Stimulated activated CD4-positive, alpha-beta T cell treated with anti-CD3 and anti-CD28 coated beads, TNF-alpha, amount 100 ng/mL, for 24 hours (primary cell): ENCODE results near the gene BACH2.
"Not testable (repeated sequence)": the region's sequence is repeated elsewhere in the genome, so short reads cannot be mapped to it uniquely, and the experiment has no call there.

Source experiments
- DNase-seq, 3 experiments: peaks; one replicate each; pipeline ENCODE4 v3.0.0-alpha.2; 2020; ENCODE audit warnings: low read depth in 3 of 3

The BACH2 gene

DNA sequence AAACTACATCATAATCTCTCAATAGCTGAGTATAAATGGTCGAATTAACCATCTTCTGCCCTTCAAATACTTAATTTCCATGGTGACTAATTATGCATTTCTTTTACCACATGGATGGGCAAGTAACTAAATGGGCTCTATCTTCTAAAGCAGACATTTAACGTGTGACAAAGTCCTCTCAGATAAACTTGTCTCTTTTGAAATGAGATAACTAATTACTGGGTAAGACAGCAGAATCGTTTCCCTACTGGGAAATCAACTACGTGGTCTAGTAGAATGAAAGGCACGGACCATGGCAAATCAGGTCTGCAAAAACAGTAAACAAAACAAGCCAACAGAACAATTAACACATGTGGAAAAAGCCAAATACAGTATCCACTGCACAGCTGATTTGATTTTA is 137.7 kb downstream of the BACH2 start:
- no peak for DNase-seq

DNA sequence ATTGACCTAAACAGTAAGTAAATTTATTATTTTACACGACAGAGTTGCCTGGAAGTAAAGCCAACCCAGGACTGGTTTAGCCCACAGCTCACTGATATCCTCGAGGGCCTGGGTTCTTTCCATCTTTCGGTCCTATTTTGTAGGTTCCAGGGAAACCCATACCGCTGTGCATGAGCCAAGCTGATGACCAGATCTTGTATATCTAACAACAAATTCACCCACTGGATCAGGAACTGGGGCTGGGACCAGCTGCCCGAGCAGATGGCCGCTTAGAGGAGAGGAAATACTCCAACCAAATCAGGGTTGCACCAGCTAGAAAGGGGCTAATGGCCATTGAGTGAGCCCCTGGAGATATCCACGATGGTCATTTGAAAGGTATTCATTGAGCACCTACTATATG is 139.2 kb downstream of the BACH2 start:
- DNase-seq: no peak

DNA sequence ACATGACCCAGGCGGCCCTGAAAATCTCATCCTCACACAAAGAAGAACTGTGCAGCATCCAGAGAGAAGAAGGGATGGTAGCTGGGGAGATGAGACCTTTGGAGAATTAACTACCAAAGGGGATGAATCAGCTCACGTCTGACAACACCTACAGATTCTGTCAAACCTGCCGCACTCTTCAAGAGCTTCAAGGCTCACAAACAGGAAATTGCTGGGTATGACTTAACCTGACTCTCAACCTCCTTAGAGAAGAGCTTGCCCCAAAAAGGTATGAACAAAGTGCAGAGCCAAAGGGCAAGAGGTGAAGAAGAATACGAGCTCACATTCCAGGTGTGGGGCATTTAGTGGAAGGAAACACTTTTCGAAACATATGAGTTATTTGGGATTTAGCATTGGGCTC is 139.8 kb downstream of the BACH2 start:
- peak in 2 of 3 experiments; percentile 31 to 38 for DNase-seq

DNA sequence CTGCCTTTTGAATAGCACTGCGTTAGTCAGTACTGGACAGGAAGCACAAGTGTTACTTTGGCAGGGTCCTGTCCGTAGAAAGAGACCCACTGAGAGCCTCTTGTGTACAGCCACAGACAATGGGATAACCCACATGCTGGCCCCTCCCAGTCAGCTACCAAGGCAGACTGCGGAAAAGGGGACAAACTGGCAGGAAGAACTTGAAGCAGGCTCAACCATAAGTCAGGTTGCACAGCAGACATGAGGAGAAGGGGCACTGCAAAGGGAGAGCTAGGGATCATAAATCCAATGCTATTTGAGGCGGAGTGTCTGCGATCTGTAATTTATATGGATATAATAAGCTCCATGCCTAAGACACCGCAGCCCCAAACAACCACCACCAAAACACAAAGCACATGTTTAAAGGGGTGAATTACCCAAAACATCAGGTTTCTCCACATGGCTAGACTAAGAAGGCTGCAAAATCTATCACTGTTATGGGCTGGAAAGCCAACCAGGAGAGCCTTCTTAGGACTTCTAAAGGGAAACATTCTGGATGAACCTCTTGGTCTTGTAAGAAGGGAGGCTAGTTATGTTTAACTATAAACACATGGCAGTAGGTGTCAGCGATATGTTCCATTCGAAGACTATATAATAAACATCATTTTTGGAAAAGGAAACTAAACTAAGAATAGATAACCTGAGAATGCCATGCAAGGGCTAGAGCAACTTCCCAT is 141.7 kb downstream of the BACH2 start:
- no peak for DNase-seq

DNA sequence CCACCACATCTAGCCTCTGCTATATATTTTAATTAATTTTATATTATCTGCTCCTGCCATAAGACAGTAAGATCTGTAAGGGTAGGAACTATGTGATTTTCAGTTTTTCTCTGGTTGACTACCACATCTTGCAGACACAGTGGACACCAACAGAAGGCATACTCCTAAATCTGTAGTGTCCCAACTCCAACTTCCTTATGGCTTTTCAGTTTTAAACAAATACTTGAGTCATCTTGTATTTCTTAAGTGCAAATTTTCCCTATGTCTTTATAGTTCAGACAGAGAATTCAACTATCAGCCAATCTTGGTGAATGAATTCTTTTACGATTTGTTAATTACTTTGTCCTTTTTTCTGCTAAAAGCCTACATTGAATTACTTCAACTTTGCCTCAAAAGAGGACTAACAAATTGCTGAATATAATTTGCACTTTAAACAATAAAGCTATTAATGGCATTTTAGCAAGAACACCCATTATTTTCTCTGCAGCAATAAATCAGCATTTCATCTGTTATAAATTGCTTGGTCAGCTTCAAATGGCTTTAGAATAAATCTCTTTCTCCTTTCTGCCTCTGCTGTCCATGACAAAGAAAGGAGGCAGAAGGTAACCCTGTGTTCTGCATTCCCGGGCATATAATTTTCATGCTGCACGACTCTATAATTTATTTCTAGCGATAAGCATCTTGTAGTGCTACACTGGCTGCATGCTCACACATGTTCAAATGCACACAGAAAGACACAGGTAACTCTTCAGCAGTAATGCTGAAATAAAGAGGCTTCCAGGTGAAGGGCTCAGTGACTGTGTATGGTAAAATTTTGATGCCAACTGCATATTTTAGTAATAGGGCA is 144.8 kb downstream of the BACH2 start:
- DNase-seq: no peak

DNA sequence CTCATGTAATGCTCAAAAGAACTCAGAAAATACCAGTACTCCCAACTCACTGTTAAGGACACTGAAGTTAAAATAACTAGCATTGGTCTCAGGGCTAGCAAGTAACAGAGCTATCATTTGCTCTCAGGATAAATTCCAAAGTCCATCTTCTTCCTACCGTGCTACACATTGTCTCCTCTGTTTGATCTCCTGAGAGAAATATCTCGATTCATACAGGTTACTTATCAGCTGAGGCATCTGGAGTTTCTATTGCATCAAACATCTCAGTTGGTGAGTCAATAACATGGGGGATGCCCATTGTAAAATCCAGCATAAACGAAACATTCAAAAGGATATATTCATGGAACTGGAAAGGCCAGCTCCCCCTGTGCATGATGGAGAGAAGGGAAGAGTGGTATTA is 147.4 kb downstream of the BACH2 start:
- no peak for DNase-seq

DNA sequence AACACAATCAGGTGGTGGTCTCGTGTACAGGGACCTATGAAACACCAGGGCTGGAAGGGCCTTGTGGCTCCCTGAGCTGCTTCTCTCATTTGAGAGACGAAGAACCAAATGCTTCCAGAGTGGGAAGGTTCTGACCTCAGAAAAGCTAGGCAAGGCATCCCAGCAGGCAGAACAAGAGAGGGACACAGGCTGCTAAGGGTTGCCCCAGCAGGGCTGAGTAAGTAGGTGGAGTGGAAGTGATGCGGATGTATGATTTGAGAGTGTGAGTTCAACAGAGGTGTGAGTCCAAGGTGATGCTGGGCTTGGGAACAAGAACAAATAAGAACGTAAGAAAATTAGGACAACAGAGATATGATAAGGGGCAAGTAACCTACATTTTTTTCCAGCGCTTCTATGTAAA is 147.8 kb downstream of the BACH2 start:
- DNase-seq: no peak

DNA sequence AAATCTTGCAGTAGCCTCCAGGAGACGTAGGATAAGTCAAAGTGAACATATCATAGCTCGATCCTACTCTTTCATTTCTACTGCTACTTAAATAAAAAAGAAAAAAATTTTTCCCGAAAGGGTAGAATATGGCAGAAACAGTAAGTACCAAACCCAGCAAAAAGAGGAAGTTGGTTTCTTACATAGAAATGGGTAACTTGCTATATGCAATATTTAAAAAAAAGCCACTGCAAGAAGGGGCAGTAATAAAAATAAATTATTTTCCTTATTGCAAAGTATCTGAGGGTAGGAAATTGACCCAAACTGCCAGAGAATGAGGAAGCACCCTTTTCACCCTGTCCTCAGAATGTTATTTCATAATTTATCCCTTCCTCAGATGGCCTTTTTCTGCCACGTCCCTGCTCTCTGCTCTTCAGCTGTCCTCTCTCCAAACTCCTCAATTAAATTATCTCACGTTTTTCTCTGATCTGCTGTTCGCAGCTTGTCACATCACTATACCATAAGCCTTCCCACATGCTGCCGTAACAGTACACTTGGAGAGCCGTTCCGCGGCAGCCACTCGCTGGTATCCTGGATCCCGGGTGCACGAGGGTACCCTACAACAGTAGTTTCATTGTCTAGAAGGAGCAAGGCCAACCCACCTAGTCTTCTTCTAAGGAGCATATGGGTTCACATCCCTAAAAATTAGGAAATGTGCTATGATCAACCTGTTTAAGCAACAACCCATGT is 149.6 kb downstream of the BACH2 start:
- DNase-seq: no peak

DNA sequence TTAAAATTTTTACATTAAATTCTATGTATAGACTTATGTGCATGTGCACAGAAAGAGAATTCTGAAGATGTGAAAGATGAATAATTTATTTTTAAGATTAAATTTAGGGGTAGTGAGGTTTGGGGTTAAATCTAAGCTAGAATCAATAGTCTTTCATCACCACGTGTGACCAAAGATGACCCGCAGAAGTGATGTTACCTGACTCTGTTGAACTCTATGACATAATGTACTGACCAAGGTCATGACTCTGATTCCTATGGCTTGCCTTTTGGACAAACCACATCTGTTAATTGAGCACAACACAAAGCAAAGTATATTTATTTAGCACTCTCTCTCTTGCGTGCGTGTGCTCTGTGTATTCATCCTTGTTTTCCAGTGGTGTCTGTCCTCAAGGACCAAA is 150.6 kb downstream of the BACH2 start:
- no peak for DNase-seq

DNA sequence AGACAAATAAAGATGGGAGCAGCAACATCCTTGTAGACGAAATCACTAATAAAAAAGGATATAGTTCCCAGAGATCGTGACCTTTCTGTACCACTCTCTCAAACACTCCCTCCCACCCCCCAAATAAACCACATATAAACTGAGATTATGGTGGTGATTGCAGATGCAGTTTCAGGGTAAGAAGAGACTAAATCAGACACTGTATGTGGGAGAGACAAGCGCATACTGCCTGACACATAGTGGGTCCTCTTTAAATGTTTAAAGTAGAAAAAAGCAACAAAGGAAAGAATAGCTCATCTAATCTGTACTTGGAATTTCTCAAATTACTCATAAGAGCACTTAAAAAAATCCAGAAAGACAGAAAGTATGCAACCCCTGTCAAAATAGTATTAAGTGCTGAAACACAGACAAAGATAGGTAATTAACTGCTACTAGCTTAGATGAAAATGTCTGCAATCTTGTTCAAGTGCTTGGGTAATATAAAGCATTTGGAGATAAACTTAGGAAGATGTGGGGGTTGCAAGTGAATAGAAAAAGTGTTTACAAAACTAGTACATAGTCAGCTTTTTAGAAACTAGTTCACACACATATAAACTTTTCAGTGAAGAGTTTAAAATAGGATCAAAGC is 151.6 kb downstream of the BACH2 start:
- no peak for DNase-seq

DNA sequence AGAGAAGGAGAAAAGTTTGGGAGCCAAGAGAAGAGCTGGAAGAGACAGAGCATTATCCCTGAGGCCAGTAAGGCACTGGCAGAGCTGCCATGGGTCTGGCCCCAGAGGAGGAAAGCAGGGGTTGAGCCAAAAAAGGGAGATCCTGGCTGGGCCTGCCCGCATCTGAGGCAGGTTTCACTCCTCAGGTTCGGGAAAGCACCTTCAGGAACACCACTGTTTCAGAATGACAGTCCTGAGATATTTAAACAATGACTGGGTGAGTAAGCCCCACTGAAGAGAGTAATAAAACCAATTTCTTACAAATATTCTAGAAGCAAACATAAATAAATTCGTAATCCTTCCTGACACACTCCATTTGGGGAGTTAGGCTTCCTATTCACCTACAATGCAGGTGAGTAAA is 152.2 kb downstream of the BACH2 start:
- peak; percentile 22 to 61 (median 37) for DNase-seq

DNA sequence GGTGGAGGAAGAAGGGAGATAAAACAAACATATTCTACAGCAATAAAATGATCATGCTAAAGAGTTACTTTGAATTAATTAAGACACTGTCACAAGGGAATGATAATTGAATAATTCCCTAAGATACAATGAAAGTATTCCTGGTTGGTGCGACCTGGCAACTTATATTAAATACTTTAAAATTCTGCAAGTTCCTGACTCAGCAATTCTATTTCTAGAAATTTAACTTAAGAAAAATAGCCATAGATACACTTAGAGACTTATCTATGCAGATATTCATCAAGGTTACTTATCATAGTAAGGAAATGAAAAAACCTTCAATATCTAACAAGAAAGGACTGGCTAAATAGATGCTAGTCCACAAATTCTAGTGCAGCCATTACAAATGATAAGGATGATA is 156.0 kb downstream of the BACH2 start:
- no peak for DNase-seq

DNA sequence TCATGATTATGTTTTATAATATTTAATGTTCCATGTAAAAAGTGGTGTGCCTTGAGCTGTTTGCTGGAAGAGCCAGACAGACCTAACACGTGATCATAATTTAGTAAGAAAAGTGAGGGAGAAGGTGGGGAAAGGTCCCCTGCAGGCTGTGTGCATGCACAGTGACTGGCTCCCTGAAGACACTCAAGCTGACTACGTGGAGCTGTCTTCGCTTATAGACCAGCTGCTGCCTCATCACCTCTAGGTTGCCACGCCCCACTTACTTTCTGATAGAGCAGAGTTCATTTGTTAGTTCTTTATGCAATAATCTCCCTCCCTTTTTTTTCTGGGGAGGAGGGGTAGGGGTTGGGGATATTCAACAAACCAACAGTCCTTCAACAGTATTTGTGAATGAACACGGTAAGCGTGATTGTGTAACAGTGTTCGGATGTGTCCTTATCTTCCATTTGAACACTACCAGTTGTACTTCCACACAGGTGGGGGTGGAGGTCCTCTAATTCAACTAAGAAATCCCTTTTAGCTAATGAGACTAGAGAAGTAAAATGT is 157.3 kb downstream of the BACH2 start:
- no peak for DNase-seq

DNA sequence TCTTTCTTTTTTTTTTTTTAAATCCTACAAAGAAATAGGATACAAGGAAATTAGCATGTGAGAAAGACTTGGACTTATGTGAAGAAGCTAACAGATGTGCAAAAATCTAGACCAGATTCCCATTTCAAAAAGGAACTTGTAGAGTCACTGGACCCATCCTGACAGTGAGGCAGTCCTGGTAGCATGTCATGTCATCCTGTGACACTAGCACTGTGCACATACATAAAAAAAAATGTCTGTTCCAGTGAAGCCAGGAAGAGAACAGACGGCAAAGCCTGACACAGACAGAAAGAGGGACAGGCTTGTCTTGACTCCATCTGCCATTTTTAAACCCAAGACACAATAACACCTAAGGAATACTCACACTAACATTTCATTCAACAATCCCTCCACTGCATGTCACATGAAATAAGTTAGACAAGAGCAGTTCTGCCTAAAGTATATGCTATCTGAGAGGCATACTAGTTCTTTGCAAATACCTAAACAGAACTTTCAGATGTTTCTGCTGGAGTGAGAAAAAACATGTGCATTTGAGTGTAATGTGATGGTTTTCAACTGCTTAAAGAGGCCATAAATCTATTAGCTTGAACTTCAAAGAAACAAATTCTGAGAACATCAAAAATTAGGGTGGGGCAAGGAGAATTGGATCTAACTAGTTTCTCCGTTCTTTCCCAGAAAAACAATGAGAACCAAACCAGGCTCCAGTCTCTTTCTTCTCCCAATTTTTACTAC is 159.6 kb downstream of the BACH2 start:
- no peak for DNase-seq

DNA sequence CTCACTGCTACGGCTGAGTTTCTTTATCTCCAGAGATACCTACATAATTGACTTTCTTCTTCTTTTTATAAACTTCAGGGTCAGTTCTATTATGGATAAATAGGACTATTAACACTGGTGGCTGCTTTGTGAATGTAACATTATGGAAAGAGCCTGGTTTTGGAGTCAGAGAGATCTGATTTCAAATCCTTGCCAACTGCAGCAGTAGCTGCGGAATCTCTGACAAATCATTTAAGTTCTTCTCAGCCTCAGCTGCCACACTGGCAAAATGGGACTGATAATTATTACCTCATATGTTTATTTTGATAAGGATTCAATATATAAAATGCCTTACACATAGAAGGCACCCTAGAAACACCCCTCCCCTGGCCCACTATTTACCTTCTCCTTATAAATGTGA is 160.5 kb downstream of the BACH2 start:
- no peak for DNase-seq

DNA sequence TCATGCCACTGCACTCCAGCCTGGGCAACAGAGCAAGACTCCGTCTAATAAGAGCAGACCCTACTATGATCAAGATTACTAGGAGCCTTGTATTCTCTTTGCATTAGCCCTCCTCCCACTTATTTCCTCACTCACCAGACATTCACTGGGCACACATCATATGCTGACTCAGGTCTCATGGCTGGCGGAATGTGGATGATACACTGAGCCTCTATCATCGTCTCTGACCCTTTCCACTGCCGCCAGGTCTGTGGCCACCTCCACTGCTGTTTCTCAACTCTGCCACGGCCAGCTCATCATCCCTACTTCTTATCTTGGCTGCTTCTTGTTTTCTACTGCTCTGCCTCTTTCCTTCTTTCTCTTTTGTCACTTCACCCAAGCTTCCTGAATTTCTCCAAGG is 161.0 kb downstream of the BACH2 start:
- DNase-seq: no peak

DNA sequence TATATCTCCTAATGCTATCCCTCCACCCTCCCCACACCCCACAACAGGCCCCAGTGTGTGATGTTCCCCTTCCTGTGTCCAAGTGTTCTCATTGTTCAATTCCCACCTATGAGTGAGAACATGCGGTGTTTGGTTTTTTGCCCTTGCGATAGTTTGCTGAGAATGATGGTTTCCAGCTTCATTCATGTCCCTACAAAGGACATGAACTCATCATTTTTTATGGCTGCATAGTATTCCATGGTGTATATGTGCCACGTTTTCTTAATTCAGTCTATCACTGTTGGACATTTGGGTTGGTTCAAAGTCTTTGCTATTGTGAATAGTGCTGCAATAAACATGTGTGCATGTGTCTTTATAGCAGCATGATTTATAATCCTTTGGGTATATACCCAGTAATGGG is 163.0 kb downstream of the BACH2 start:
- DNase-seq: not testable (repeated sequence)

DNA sequence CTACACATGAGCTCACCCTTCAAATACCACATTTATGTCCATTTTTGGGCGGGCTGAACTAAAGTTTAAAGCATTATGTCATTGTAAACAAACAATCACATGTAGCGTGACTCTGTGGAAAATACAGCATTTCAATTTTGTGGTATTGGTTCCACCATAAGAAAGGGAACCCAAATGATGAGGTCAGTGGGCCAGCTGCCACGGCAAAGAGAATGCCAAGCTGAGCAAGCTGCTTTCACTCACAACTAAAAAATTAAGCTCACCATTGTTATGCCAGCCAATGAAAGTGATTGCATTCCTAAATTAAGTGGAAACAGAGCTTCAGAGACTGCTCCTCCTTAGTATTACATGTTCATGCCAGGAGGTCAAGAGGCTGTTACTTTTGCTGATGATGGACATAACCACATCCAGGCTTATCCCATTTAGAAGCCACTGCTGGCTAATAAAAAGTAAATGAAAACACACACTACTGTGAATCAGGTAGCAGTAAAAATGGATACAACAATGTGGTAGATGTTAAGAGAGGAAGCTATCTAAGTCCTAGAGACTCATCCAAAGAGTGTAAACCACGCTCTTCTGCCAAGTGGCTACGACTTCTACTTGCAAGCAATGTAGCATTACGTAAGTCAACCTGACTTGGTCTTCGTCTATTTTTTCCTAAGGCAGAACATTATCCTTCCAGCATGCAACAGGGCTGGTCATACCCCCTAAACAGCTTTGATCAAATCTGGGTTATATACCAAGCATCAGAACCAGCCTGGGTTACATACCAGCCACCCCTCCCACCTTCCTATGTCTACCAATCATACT is 164.8 kb downstream of the BACH2 start:
- no peak for DNase-seq

DNA sequence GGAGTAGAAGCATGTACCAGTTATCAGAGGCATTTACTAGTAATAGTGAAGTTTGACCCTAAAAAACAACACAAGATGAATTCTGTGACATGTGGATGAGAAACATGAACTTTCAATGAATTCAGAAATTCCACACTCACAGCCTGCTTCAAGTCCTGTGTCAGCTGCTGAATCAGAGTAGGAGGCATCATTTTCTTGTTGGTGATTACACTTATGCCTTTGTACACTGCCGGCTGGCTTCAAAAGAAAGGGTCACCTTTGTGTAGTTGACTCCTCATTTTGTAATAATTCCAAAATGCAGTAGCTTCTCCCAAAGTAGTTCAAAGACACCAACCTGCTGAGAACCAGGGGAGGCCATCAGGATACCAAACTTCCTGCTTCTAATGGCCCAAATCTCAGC is 165.5 kb downstream of the BACH2 start:
- no peak for DNase-seq

DNA sequence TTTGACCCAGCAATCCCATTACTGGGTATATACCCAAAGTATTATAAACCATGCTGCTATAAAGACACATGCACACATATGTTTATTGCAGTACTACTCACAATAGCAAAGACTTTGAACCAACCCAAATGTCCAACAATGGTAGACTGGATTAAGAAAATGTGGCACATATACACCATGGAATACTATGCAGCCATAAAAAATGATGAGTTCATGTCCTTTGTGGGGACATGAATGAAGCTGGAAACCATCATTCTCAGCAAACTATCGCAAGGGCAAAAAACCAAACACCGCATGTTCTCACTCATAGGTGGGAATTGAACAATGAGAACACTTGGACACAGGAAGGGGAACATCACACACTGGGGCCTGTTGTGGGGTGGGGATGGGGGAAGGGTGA is 168.0 kb downstream of the BACH2 start:
- DNase-seq: not testable (repeated sequence)
